Neural progenitor cell (in vitro differentiated cells): ENCODE measurements around the gene FSTL4.

ENCODE experiments used
- CTCF ChIP-seq: fragments of 200-600 bp; sonication (generic); IDR thresholded peaks from 2 replicates; pipeline ENCODE4 v1.5.1; 2017; ENCODE audit warnings: antibody characterized with exemption, mild to moderate bottlenecking
- EZH2 ChIP-seq: fragments of 200-600 bp; sonication (generic); IDR thresholded peaks from 2 replicates; pipeline ENCODE4 v1.6.1; 2017; ENCODE audit warnings: antibody characterized with exemption, mild to moderate bottlenecking, moderate library complexity

- TF ChIP-seq CTCF (no peak), EZH2 (no peak)
These were observed 273.6 kb downstream of the FSTL4 start for GRCh38 chr5:133338504-133339355.
